ENCODE measurements around the gene CDK5.

CDK5 gene

GRCh38 chr7:151086802-151087244, 29.1 kb upstream of the CDK5 start:
- Histone ChIP-seq H3K9ac (ENCODE audit: low read length) (peak overlapping the region; percentile 94), H3K79me2 (ENCODE audit: low read length) (peaks cover 62% of the 10 kb centered on the region), H3K4me3 (ENCODE audit: low read length) (peak overlapping the region; percentile 93), H3K36me3 (replicated peaks; ENCODE audit: low read depth, low read length) (peaks cover 6% of the 10 kb centered on the region), H4K20me1 (ENCODE audit: insufficient read depth, low read length) (peaks cover 20% of the 10 kb centered on the region), H3K27me3 (ENCODE audit: low read depth, low read length) (no peaks in the 10 kb centered on the region), H3K4me2 (ENCODE audit: low read length) (peak overlapping the region; percentile 97), H2AFZ (ENCODE audit: low read depth, low read length) (peak overlapping the region; percentile 28; the same call in 1 of the 2 replicates), H3K4me1 (ENCODE audit: low read length) (peaks cover 32% of the 10 kb centered on the region), H3K27ac (ENCODE audit: low read length) (peak overlapping the region; percentile 33), H3K9me3 (ENCODE audit: insufficient read depth, low read length) (no peaks in the 10 kb centered on the region)
- TF ChIP-seq CTCF (IDR thresholded peaks at IDR 0.05; ENCODE audit: low read depth, low read length) (no peak), EZH2phosphoT487 (IDR thresholded peaks at IDR 0.05; ENCODE audit: low read depth) (no peak)

GRCh38 chr7:151085691-151086620, 28.3 kb upstream of the CDK5 start, which contains the start of gene AGAP3:
AGAP3 (plus strand) TSS chr7:151086475; CDS start chr7:151086742, 267 bp downstream.
- Histone ChIP-seq H3K27ac (ENCODE audit: low read length) (peak within 1 kb of the TSS; percentile 33), H3K9ac (ENCODE audit: low read length) (peak within 1 kb of the TSS; percentile 94), H4K20me1 (ENCODE audit: insufficient read depth, low read length) (peaks cover 13% of the 10 kb centered on the region), H3K4me3 (ENCODE audit: low read length) (peak within 1 kb of the TSS; percentile 93), H3K27me3 (ENCODE audit: low read depth, low read length) (no peaks in the 10 kb centered on the region), H2AFZ (ENCODE audit: low read depth, low read length) (peak within 1 kb of the TSS; percentile 87; the same call in 1 of the 2 replicates), H3K4me1 (ENCODE audit: low read length) (peaks cover 40% of the 10 kb centered on the region), H3K9me3 (ENCODE audit: insufficient read depth, low read length) (no peaks in the 10 kb centered on the region), H3K36me3 (replicated peaks; ENCODE audit: low read depth, low read length) (peaks cover 6% of the 10 kb centered on the region), H3K4me2 (ENCODE audit: low read length) (peak within 1 kb of the TSS; percentile 99), H3K79me2 (ENCODE audit: low read length) (peaks cover 61% of the 10 kb centered on the region)
- TF ChIP-seq CTCF (IDR thresholded peaks at IDR 0.05; ENCODE audit: low read depth, low read length) (no peak), EZH2phosphoT487 (IDR thresholded peaks at IDR 0.05; ENCODE audit: low read depth) (no peak)

- H3K79me2 ChIP-seq (ENCODE audit: low read length), result peaks cover 59% of the 10 kb centered on the region
- H3K4me2 ChIP-seq (ENCODE audit: low read length), result peak overlapping the region; percentile 99
- no peaks in the 10 kb centered on the region for H3K9me3 ChIP-seq (ENCODE audit: insufficient read depth, low read length)
- H3K27ac ChIP-seq (ENCODE audit: low read length), result no peak overlapping the region
- TF ChIP-seq CTCF (IDR thresholded peaks at IDR 0.05; ENCODE audit: low read depth, low read length), result no peak
- TF ChIP-seq EZH2phosphoT487 (IDR thresholded peaks at IDR 0.05; ENCODE audit: low read depth), result no peak
- peak overlapping the region; percentile 89 for H3K4me3 ChIP-seq (ENCODE audit: low read length)
- peaks cover 40% of the 10 kb centered on the region for H3K4me1 ChIP-seq (ENCODE audit: low read length)
- peak overlapping the region; percentile 87 for H3K9ac ChIP-seq (ENCODE audit: low read length)
- H3K27me3 ChIP-seq (ENCODE audit: low read depth, low read length), result no peaks in the 10 kb centered on the region
- no peak overlapping the region for H2AFZ ChIP-seq (ENCODE audit: low read depth, low read length)
- H3K36me3 ChIP-seq (replicated peaks; ENCODE audit: low read depth, low read length), result peaks cover 6% of the 10 kb centered on the region
- peaks cover 11% of the 10 kb centered on the region; the same call in 1 of the 2 replicates for H4K20me1 ChIP-seq (ENCODE audit: insufficient read depth, low read length)
Measured at GRCh38 chr7:151085329-151085690, 27.6 kb upstream of the CDK5 start.

- peaks cover 59% of the 10 kb centered on the region for H3K79me2 ChIP-seq (ENCODE audit: low read length)
Measured at GRCh38 chr7:151083824-151084160, 26.1 kb upstream of the CDK5 start.

More at GRCh38 chr7:151083824-151084160, 26.1 kb upstream of the CDK5 start:
- TF ChIP-seq EZH2phosphoT487 (IDR thresholded peaks at IDR 0.05; ENCODE audit: low read depth) (no peak), CTCF (IDR thresholded peaks at IDR 0.05; ENCODE audit: low read depth, low read length) (no peak)
- peaks cover 3% of the 10 kb centered on the region; the same call in 1 of the 2 replicates for H4K20me1 ChIP-seq (ENCODE audit: insufficient read depth, low read length)
- H3K27me3 ChIP-seq (ENCODE audit: low read depth, low read length), result no peaks in the 10 kb centered on the region
- H2AFZ ChIP-seq (ENCODE audit: low read depth, low read length), result 0 out of 2 replicates have a peak overlapping the region, but pooled peaks have one; percentile 54
- peak overlapping the region; percentile 88 for H3K4me2 ChIP-seq (ENCODE audit: low read length)
- H3K4me3 ChIP-seq (ENCODE audit: low read length), result peak overlapping the region; percentile 93
- peak overlapping the region; percentile 89 for H3K9ac ChIP-seq (ENCODE audit: low read length)
- H3K9me3 ChIP-seq (ENCODE audit: insufficient read depth, low read length), result no peaks in the 10 kb centered on the region
- peaks cover 51% of the 10 kb centered on the region for H3K4me1 ChIP-seq (ENCODE audit: low read length)
- H3K36me3 ChIP-seq (replicated peaks; ENCODE audit: low read depth, low read length), result peaks cover 4% of the 10 kb centered on the region
- no peak overlapping the region for H3K27ac ChIP-seq (ENCODE audit: low read length)
